Uterus (tissue), 4 donors: ENCODE data around the gene HSPA8. TPM values are rescaled to one million over a fixed set of nuclear protein-coding genes. Genes with fewer than 3 reads are reported as not detected.
A peak's percentile ranks its signal among the peaks of the same experiment; 100 is the strongest.
"Not testable (repeated sequence)": the region's sequence is repeated elsewhere in the genome, so short reads cannot be mapped to it uniquely, and the experiment has no call there.

Experiments
- DNase-seq, 2 donors: peaks; one replicate each; pipeline ENCODE4 v3.0.0-alpha.2; 2019 to 2020
- H3K27ac ChIP-seq, 2 donors: fragments of 200-600 bp; sonication (generic); 1 replicate in 1 of 2; 2 replicates in 1 of 2; pipeline ENCODE4 v1.5.1; 2016 to 2018
- H3K27me3 ChIP-seq, 2 donors: fragments of 200-600 bp; sonication (generic); one replicate each; pipeline ENCODE4 v1.5.1; 2018 to 2019; ENCODE audit warnings: control low read depth in 1 of 2
- H3K36me3 ChIP-seq, 2 donors: fragments of 200-600 bp; sonication (generic); one replicate each; pipeline ENCODE4 v1.5.1; 2019; ENCODE audit warnings: control low read depth in 1 of 2
- H3K4me1 ChIP-seq, 2 donors: fragments of 200-600 bp; sonication (generic); one replicate each; pipeline ENCODE4 v1.5.1; 2018 to 2019; ENCODE audit warnings: control low read depth in 1 of 2
- H3K4me3 ChIP-seq, 2 donors: fragments of 200-600 bp; sonication (generic); 1 replicate in 1 of 2; 2 replicates in 1 of 2; pipeline ENCODE4 v1.5.1; 2018 to 2019; ENCODE audit warnings: mild to moderate bottlenecking in 1 of 2
- H3K9me3 ChIP-seq, 2 donors: fragments of 200-600 bp; sonication (generic); one replicate each; pipeline ENCODE4 v1.5.1; 2019; ENCODE audit warnings: control low read depth in 1 of 2
- CTCF ChIP-seq, 4 experiments: fragments of 200-600 bp in 2 of 4; fragments of 450-650 bp in 2 of 4; sonication (generic) in 2 of 4; IDR thresholded peaks; one replicate each; pipeline ENCODE4 v1.5.1; 2016 to 2019; ENCODE audit warnings: antibody characterized with exemption in 4 of 4, mild to moderate bottlenecking in 2 of 4, moderate library complexity in 1 of 4
- POLR2A ChIP-seq, 2 donors: fragments of 450-650 bp; IDR thresholded peaks; one replicate each; pipeline ENCODE4 v1.6.1; 2016; ENCODE audit warnings: antibody characterized with exemption in 2 of 2, mild to moderate bottlenecking in 1 of 2, moderate library complexity in 1 of 2
- intact Hi-C: fragments of 100-400 bp; cut with DNase I; formaldehyde crosslinking; loops from one replicate; pipeline ENCODE4 v1.15.1; 2023; ENCODE audit warnings: low total_unique reads
- total RNA-seq, 4 donors: library from RNA; depleted of rRNA in 3 of 4; stranded (reverse); fragments of >200 nt in 3 of 4; gene quantifications; one replicate each; pipeline versions ENCODE4 v1.1.0 to v1.2.4, GENCODE V29; 2014 to 2023
- donor health status: DM: yes; HTN: yes; CAD: no.

The HSPA8 gene
- total RNA-seq, 4 donors from 2014 or later, result 360 to 1,864 (median 476) TPM

GRCh38 chr11:123062158-123062891 lies 389 bp upstream of the HSPA8 start:
- H3K4me1 ChIP-seq, result peaks cover 11 to 13% of the 10 kb centered on the region in 2 donors
- H3K27me3 ChIP-seq, result no peaks in the 10 kb centered on the region

GRCh38 chr11:123060277-123061000 lies 1.5 kb downstream of the HSPA8 start:
- peaks cover 11 to 13% of the 10 kb centered on the region in 2 donors for H3K4me1 ChIP-seq
- no peaks in the 10 kb centered on the region for H3K36me3 ChIP-seq
- intact Hi-C loops, result no loop called here

More at GRCh38 chr11:123062158-123062891, 389 bp upstream of the HSPA8 start:
- DNase-seq, result peak; percentile 99
- H3K36me3 ChIP-seq, result no peaks in the 10 kb centered on the region
- H3K9me3 ChIP-seq, result no peaks in the 10 kb centered on the region
- peak; percentile 66 to 75 for TF ChIP-seq POLR2A (IDR thresholded peaks at IDR 0.05)
- peak in 1 of 4 experiments; percentile 20 for TF ChIP-seq CTCF (IDR thresholded peaks at IDR 0.05)
- H3K4me3 ChIP-seq, result peak overlapping the region; percentile 80 to 86
- H3K27ac ChIP-seq, result peak overlapping the region; percentile 100
- intact Hi-C loops, result no loop called here

GRCh38 chr11:123059041-123059920 lies 2.7 kb downstream of the HSPA8 start:
- H3K36me3 ChIP-seq, H3K27me3 ChIP-seq, DNase-seq, intact Hi-C loops, H3K9me3 ChIP-seq: not testable (repeated sequence)
- Histone ChIP-seq H3K27ac (peak overlapping the region; percentile 100), H3K4me1 (peaks cover 11 to 13% of the 10 kb centered on the region in 2 donors), H3K4me3 (peak overlapping the region in 1 of 2 donors; percentile 86)

More at GRCh38 chr11:123060277-123061000, 1.5 kb downstream of the HSPA8 start:
- no peaks in the 10 kb centered on the region for H3K27me3 ChIP-seq
- H3K9me3 ChIP-seq, result no peaks in the 10 kb centered on the region
- H3K4me3 ChIP-seq, result peak overlapping the region; percentile 80 to 86
- no peak for DNase-seq
- H3K27ac ChIP-seq, result peak overlapping the region; percentile 100
- no peak for TF ChIP-seq POLR2A (IDR thresholded peaks at IDR 0.05)
- no peak for TF ChIP-seq CTCF (IDR thresholded peaks at IDR 0.05)

GRCh38 chr11:123057661-123058305 lies 4.2 kb downstream of the HSPA8 start:
- DNase-seq, result no peak
- Histone ChIP-seq H3K27me3 (no peaks in the 10 kb centered on the region), H3K9me3 (no peaks in the 10 kb centered on the region), H3K27ac (peak overlapping the region; percentile 9 to 100), H3K4me1 (peaks cover 11 to 13% of the 10 kb centered on the region in 2 donors), H3K4me3 (no peak overlapping the region), H3K36me3 (no peaks in the 10 kb centered on the region)
- no peak for TF ChIP-seq CTCF (IDR thresholded peaks at IDR 0.05)
- intact Hi-C loops, result no loop called here
